Stimulated activated CD4-positive, alpha-beta T cell treated with anti-CD3 and anti-CD28 coated beads, TNF-alpha, amount 100 ng/mL, for 1 hour (primary cell): ENCODE data around the gene OLA1.

Experiments used
- DNase-seq, 3 donors: peaks; one replicate each; pipeline ENCODE4 v3.0.0-alpha.2; 2020; ENCODE audit warnings: low read depth in 3 of 3, low spot score in 1 of 3

The OLA1 gene

DNA sequence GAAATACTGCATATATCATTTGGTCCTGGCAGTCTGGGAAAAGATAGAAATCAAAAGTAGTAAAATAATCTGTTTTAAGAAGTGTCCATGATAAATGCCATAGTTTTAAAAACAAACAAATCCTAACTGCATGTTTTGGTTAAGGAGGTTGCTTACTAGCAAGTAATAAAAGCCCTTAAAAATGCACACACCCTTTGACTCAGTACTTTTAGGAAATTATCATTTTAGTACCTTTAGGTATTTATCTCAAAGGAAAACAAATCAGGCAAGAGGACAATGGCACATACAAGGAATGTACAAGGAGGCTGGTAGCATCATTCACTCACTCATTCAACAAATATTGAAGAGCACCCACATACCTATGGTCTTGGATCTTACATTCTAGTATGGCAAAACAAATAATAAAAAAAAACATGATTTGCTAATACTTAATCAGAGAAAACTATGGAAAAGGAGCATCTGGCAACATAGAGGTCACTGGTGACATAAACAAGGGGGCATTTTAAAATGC is 67.6 kb downstream of the OLA1 start:
- DNase-seq = no peak

DNA sequence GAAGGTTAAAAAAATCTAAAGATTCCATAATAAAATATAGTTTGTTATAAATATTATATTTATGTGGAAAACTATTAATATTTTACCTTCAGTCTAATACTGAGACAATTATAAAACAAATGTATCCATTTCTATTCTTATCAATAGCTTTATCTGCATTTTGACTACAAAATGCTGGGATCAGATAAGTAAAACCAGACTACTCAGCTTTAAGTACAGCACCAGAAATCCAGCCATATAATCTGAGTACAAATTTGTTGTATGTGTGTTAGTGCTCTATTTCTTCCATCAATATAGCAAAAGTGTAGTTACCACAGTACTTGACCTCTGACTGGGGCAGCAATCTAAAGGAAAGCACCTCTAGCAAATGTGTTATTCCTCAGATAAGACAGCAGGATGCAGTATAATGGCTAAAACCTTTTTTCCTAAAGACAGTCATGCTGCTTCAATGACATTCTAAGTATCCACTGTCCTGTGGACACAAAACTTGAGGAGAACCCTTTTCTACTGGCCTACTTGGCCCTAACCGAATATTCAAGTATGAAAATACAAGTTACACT is 68.1 kb downstream of the OLA1 start:
- no peak for DNase-seq

DNA sequence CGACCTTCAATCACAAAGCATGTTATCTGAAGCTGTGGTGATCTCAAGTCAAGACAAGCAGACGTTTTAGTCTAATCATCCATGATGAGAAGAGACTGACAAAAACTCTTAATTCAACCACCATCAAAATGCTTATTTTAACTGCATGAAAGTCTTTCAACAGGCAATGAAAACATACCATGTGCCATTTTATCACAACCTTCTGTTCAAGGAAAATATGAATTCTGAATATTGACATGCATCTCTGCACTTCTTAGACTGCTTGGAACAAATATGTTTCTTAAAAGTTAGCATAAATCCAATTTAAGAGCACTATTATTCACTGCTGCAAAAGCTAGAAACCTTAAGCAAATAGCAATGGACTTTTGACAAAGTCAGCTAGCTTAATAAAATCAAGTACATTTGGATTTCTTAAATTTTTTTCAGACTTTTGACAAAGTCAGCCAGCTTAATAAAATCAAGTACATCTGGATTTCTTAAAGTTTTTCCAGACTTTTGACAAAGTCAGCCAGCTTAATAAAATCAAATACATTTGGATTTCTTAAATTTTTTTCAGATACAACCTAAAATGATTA is 70.9 kb downstream of the OLA1 start:
- DNase-seq = no peak

DNA sequence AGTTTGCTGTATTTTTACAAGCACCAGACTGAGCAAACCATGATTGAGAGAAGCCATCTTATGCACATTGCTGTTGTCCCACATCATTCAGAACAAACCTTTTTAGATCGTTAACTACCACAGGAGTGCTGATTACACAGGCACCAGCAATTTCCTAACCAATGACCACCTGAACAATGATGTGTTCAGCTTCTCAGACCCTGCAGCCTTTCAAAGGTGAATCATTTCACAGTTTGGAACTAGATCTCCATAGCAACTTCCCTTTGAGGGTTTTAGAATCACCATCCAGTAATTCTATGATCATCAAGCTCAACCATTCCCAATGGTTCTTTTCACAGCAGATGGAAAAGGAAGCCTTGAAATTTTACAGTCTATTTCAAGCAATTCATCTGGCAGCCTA is 71.4 kb downstream of the OLA1 start:
- no peak for DNase-seq

DNA sequence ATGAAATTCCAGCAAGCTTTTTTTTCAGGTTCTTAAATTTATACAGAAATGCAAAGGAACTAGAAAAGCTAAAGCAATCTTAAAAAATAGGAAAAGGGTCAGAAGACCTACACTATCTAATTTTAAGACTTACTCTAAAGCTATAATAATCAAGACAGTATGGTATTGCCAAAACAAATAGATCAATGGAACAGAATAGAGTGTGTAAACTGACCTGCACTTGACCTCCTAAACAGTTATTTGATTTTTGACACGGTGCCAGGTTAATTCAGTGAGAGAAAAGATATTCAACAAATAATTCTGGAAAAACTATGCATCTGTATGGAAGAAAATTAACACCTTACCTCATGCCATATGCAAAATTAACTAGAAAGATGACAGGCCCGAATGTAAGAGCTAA is 73.6 kb downstream of the OLA1 start:
- DNase-seq = no peak

DNA sequence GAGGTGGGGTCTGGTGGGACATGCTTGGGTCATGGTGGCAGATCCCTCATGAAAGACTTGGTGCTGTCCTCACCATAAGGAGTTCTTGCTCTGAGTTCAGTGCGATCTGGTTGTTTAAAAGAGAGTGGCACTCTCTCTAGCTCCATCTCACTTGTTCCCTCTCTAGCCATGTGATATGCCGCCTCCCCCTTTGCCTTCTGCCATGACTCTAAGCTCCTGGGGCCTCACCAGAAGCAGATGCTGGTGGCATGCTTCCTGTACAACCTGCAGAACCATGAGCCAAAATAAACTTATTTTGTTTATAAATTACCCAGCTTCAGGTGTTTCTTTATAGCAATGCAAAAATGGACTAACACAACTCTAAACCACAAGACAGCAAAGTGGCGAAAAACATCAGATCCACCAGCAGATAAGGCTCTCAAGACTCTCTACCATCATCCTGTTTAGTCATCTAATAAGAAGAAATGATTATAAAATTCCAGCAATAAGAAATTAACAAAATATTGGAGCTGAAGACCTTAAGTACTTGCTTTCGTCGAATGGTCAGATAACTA is 75.5 kb downstream of the OLA1 start:
- no peak for DNase-seq

DNA sequence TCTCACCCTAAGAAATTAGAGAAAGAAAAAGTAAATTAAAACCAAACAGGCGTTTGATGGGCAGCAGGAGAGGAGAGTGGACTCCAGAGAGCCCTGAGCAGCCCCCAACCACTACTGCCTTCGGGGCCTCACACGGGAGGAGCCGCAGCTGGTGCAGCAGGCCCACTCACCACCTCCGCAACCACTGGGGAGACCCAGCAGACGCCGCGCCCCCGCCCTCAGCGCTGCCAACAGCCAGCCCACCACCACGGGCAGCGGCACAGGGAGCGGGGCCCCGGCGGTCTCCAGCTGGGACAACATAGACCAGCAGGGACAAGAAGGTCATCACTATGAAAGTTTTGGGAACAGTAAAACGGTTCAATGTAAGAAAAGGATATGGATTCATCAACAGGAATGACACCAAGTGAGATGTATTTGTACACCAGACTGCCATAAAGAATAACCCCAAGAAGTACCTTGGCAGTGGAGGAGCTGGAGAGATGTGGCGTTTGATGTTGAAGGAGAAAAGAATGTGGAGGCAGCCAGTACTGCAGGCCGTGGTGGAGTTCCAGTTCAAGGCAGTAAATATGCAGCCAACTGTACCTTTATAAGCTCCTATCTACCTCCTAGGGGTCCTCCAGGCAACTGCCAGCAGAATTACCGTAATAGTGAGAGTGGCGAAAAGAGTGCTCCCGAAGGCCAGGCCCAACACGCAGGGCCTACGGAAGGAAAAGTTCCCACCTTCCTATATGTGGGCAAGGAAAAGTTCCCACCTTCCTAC is 76.5 kb downstream of the OLA1 start:
- no peak for DNase-seq

DNA sequence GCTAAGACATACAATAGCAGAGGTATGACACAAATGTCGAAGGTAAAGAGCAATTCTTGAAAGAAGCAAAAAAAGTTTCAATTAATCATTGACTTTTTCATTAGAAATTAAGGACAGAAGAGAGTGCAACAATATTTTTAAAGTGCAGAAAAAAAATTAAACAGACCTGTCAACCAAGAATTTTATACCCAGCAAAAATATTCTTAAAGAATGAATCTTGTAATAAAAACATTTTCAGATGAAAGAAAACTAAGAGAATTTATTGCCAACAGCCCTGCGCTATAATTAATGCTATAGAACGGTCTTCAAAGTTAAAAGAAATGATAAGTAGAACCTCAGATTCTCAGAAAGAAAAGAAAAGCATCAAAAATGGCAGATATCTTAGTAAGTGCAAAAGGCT is 79.0 kb downstream of the OLA1 start:
- DNase-seq = no peak

DNA sequence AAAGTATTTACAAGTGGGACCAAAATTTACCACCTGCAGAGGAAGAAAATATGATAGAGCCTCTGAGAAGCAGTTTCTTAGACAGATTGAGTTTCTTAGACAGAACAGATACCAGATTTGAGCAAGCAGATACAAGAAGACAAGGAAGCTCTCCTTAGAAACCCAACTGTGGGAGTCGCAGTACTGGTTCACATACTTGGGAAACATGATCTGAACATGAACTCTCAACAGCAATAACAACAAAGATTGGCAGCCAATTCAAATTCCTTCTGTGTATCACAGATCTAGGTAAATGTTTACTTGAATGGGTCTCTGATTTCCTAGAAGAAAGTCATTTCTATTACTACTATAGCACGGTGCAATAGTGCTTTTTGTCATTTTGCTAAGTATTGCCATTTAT is 82.1 kb downstream of the OLA1 start:
- no peak for DNase-seq

DNA sequence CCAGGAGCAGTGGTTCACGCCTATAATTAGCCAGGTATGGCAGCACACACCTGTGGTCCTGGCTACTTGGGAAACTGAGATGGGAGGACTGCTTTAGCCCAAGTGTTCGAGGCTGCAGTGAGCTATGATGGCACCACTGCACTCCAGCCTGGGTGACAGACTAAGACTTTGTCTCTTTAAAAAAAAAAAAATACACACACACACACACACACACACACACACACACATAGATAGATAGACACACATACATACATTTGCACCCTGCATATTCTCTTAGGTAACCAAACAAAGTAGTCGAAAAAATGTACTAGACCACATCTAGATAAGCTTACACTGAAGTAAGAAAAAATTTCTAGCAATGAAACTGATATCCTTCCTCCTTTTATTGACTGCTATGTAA is 86.8 kb downstream of the OLA1 start:
- no peak for DNase-seq

DNA sequence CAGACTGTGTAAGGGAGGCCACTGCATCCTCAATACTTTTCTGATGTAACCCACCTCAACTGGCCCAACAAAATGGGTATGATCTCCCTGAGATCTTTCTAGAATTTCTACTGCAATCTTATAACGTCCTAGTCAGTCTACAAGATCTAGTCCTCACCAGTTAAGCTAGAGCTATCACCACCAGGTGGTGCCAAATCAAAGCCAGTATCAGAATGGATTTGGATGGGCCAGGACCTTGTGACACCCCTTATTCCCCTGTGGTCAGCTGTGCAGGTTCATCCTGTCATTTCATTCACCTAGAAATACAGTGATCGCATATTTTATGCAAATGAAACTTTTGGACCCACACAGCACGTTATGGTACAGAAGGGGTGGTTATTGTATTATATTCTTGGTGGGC is 90.3 kb downstream of the OLA1 start:
- DNase-seq = no peak

DNA sequence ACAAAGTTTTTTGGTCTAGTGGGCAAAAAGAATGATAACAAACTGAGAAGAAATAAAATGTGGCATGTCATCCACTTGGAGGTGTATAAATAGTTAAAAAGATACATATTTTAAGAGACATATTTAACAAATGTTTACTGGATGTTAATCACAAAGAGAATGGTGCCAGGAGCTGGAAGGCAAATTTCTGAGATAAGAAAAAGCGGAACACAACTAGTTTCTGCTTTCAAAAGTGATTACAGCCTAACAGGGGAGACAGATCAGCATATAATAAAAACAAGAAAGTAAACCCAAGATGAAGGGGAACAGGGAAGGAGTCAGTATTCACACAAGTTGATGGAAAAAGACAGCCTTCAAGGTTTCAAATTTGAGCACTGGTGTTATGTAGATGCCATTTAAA is 91.3 kb downstream of the OLA1 start:
- no peak for DNase-seq

DNA sequence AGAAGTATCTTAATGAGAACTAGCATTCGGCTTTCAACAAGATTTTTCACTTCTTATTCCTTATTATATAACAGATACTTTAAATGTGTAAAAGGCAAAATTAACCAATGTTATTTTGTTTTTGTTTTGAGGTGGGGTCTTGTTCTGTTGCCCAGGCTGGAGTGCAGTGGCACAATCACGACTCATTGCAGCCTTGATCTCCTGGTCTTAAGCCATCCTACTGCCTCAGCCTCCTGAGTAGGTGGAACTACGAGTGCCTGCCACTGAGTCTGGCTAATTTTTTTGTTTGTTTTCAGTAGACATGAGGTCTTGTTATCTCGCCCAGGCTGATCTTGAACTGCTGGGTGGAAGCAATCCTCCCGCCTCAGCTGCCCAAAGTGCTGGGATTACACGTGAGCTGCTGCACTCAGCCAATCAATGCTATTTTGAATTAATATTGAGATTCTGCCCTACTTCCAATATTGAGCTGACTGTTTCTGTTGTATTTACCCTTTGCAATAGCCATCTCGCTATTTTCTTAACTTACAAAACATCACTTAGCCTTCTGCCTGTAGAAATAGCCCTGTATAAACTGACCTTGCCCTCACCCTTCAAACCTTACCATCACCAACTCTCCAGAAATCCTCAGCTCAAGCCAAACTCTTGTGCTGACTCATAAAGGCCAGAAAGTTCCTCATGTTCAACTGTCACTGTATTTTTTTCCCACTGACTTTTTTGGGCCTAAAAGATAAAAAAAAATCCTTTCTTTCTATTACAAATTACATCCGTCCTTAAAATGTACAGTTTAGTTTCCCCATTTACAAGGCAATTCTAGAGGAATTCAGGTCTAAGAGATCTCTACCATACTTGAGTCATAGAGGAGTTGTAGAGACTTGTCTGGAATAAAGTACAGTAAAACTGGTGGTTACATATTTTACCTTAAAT is 94.3 kb downstream of the OLA1 start:
- no peak for DNase-seq

DNA sequence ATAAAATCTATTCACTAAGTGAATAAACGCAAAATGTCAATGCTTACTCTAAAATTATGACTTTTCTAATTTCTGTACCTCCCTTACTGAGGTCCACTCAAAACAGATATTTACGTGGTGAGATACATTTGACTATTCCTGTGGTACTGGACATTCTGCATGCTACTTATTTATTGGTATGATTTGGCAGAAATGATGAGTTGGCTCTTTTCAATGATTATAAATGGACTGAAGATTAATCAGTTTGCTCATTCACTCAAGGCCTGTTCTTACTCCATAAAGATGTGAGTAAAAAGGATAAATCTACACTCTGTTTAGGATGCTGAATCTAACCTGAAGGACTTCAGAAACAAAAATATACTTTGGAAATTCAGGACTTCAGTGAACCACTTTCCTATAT is 98.8 kb downstream of the OLA1 start:
- no peak for DNase-seq

DNA sequence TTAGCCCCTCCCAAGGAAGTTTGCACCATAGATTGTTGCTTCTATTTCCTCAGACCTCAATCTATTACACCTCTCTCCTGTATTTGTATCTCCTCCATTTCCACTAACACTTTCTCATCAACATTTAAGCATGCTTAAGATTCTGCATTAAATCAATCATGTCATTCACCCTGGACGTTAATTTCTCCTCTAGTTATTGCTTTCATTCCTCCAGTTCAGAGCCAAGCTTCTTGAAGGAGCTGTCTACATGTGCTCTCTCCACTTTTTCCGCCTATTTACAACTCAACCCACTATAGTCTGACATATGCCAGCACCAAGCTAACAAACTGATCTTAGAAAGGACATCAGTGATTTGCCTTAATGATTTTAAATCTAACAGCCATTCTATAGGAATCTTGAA is 99.5 kb downstream of the OLA1 start:
- no peak for DNase-seq

DNA sequence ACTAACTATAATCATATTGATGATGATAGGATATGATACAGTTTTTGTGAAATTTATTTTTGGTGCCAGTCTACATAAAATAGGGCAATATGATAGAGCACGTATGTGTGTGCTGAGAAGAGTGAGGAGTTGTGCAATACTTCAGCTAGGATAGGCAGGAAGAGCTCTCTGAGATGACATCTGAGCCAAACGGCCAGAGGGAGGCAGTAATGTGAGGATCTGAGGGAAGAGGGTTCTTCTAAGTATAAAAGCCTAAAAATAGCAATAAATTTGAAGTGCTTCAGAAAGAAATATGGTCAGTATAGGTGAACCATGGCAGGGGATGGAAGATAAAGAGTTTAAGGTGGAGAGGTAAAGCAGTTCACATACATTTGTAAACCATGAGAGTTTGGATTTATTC is 102.5 kb downstream of the OLA1 start:
- DNase-seq = no peak

DNA sequence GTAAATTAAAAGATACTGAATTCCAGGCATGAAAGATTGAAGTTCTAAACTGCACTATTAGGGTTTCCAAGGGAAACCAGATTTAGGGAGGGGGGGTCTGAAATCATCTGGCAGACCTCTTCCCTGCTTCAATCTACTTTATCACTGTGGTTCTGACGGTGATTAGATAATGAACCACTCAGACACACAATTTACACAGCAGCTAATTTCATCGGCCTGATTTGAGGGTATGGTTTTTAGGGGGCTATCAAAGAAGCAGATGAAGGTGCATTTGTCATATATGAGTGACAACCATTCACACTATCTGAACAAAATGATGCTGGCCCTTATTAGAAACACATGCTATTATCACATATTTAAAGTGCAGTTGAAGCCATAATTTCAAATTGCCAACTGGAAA is 106.0 kb downstream of the OLA1 start:
- no peak for DNase-seq

DNA sequence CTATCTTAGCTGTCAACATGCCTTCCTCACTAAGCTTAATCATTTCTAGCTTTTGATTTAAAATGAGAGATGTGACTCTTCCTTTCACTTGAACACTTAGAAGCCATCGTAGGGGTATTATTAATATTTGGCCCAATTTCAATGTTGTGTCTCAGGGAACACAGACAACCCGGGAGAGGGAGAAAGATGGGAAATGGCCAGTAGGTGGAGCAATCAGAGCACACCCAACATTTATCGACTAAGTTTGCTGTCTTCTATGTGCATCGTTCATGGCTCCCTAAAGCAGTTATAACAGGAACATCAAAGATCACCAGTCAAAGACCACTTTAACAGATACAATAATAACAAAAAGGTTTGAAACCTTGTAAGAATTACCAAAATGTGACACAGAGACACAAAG is 110.2 kb downstream of the OLA1 start:
- no peak for DNase-seq

DNA sequence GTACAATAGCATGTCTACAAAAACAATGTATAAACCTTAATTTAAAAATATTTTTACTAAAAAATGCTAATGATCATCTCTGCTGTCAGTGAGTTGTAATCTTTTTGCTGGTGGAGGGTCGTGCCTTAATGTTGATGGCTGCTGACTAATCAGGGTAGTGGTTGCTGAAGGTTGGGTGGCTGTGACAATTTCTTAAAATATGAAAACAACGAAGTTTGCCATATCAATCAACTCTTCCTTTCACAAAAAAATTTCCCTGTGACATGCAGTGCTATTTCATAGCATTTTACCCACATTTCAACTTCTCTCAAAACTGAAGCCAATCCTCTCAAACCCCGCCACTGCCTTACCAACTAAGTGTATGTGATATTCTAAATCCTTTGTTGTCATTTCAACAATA is 112.4 kb downstream of the OLA1 start:
- no peak for DNase-seq

DNA sequence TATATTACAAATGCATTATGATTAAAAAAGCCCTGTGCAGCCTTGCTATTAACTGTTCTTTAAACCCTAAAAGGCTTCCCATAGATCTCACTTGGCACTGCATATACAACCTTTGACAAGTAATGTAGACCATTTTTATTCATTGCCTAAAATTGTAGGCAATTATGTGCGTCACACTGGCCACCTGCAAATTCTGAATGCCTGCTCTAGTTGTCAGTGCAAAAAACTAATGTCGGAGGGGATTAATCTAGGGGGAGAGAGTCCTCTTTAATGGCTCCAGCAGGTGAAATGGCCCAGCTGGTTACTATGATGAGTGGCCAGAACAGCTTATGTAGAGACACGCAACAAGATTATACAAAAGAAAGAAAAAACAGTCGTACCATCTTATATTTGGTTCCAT is 123.2 kb downstream of the OLA1 start:
- no peak for DNase-seq

DNA sequence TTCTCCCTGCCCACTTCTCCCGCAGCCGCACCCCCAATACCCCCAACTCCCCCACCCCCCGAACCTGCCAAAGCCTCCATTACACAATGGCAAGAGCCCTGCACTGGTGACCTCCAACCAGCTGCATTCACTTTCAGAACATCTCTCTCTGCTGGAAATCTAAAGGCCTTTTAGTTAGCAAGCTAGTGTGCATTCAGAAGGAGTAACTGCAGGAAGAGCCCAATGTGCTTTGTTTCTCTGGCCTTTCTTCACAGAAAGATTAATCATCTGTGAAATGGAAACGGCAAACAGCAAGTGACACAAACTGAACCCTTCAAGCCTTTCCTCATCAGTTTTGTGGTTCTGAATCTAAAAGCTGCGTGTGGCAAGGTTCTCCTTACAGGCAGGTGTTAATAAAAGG is 124.2 kb downstream of the OLA1 start:
- no peak for DNase-seq
